ENCODE measurements around the gene TLN1.

TLN1 gene

GRCh38 chr9:35750256-35750531 is 18.2 kb upstream of the TLN1 start:
- no peak for DNase-seq (ENCODE audit: low spot score)

- DNase-seq (ENCODE audit: low spot score) = peak; percentile 19
These were observed 17.7 kb upstream of the TLN1 start for GRCh38 chr9:35749515-35750255.

- peak; percentile 70 for DNase-seq (ENCODE audit: low spot score)
These were observed 17.0 kb upstream of the TLN1 start, which contains the start of the genes GBA2 and RGP1 for GRCh38 chr9:35748858-35749514. GBA2 (minus strand) TSS chr9:35749228; CDS start chr9:35748704, 524 bp downstream. RGP1 (plus strand) TSS chr9:35749287; CDS start chr9:35749756, 469 bp downstream.

- no peak for DNase-seq (ENCODE audit: low spot score)
These were observed 16.4 kb upstream of the TLN1 start for GRCh38 chr9:35748242-35748857.

- DNase-seq (ENCODE audit: low spot score) = no peak
These were observed 14.6 kb upstream of the TLN1 start for GRCh38 chr9:35746583-35746982.

GRCh38 chr9:35745569-35745968 is 13.6 kb upstream of the TLN1 start:
- DNase-seq (ENCODE audit: low spot score) = no peak

- no peak for DNase-seq (ENCODE audit: low spot score)
These were observed 12.0 kb upstream of the TLN1 start for GRCh38 chr9:35743880-35744518.

GRCh38 chr9:35743452-35743851 is 11.5 kb upstream of the TLN1 start:
- no peak for DNase-seq (ENCODE audit: low spot score)

GRCh38 chr9:35741740-35742139 is 9.7 kb upstream of the TLN1 start:
- no peak for DNase-seq (ENCODE audit: low spot score)

GRCh38 chr9:35740243-35740642 is 8.2 kb upstream of the TLN1 start:
- no peak for DNase-seq (ENCODE audit: low spot score)

- no peak for DNase-seq (ENCODE audit: low spot score)
These were observed 6.9 kb upstream of the TLN1 start for GRCh38 chr9:35738924-35739323.

GRCh38 chr9:35738186-35738585 is 6.2 kb upstream of the TLN1 start:
- no peak for DNase-seq (ENCODE audit: low spot score)

GRCh38 chr9:35737143-35737542 is 5.1 kb upstream of the TLN1 start:
- DNase-seq (ENCODE audit: low spot score) = no peak

GRCh38 chr9:35736201-35736633 is 4.2 kb upstream of the TLN1 start:
- peak; percentile 76 for DNase-seq (ENCODE audit: low spot score)

- no peak for DNase-seq (ENCODE audit: low spot score)
These were observed 2.1 kb upstream of the TLN1 start for GRCh38 chr9:35734096-35734495.

GRCh38 chr9:35732800-35733541 is 976 bp upstream of the TLN1 start:
- DNase-seq (ENCODE audit: low spot score) = peak; percentile 60

GRCh38 chr9:35731415-35732184 is 395 bp downstream of the TLN1 start:
- DNase-seq (ENCODE audit: low spot score) = no peak

GRCh38 chr9:35730486-35730854 is 1.5 kb downstream of the TLN1 start:
- DNase-seq (ENCODE audit: low spot score) = no peak

- DNase-seq (ENCODE audit: low spot score) = peak; percentile 62
These were observed 2.1 kb downstream of the TLN1 start for GRCh38 chr9:35729700-35730485.

GRCh38 chr9:35729101-35729500 is 2.9 kb downstream of the TLN1 start:
- no peak for DNase-seq (ENCODE audit: low spot score)

Measured in germinal center (tissue), 1 donor.